ENCODE measurements around the gene ATP6V0A4.
"Not testable (repeated sequence)": the region's sequence is repeated elsewhere in the genome, so short reads cannot be mapped to it uniquely, and the experiment has no call there.

ATP6V0A4 gene

DNA sequence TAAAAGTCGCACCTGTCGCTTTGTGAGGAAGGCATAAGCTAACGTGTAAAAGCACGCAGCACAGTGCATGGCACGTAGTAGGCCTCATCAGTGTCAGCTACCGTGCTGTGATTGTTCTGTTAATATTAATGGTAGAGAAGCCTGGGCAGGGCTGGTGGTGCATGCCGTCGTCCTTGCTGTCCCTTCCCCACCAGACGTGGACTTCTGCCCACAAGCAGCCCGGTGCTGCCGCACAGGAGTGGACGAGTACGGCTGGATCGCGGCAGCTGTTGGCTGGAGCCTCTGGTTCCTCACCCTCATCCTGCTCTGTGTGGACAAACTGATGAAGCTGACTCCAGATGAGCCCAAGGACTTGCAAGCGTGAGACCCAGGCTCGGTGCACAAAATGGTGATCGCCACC lies 4.7 kb upstream of the ATP6V0A4 start:
- DNase-seq (ENCODE audit: low read depth): no peak

DNA sequence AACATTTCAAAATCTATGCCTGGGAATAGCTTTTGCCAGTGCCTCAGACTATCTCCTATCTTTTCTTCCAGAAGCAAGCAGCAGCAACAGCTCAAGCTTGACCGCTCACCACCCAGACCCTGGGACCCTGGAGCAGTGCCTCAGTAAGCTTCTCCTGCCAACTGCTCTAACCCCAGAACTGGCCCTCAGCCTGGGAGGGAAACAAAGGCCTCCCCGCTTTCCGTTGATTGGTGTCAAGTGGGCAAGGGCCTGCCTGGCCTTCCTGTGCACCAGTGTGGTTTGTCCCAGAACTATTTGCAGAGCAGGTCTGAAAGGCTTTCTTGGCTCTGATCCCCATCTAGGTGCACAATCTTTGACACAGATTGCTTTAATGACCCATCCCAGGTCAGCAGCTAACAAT lies 3.3 kb upstream of the ATP6V0A4 start:
- no peak for DNase-seq (ENCODE audit: low read depth)

DNA sequence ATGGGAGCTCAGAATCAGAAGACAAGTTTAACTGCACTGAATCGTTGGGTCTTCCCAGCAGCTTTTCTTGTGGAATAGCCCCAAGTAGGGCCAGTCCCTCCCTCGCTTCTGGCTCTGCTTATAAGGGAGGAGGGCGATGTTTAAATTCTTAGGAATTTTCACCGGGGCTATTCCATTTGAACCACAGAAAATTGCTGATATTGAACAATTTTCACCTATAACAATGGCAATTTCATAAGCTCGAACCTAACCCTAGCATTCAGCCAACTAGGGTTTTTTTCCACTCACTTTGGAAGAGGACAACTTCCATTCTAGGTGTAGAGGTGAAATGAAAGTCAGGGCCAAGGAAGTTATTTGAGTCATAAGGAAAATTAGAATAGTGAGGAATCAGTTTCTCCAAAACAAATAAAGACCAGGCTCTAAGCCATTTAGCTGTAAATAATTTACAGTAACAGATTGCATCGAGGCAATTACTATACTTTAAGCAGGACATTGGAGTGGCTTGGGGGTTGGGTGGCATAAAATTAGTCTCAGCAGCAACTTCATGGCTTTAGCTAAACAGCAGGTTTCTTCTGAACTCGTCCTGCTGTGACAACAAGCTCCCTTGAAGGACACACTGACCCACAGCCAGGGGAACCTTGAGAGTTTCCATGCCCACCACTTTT lies 1.5 kb upstream of the ATP6V0A4 start:
- no peak for DNase-seq (ENCODE audit: low read depth)

DNA sequence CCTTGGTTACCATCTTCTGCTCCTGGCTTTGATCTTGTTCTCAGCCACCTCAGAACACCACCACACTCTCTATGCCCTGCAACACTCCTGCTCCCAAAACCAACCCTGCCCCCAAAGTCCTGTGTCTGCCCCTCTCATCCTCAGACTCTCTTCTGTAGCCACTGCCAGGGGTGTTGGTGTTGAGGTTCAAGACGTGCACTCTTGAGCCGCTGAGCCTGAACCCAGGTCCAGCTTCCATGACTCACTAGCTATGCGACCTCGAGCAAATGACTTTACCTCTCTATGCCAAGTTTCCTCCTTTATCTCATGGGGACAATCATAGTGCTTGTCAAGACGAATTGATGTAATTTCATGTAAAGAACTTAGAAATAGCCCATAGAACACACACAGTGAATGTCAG lies 840 bp upstream of the ATP6V0A4 start:
- no peak for DNase-seq (ENCODE audit: low read depth)

DNA sequence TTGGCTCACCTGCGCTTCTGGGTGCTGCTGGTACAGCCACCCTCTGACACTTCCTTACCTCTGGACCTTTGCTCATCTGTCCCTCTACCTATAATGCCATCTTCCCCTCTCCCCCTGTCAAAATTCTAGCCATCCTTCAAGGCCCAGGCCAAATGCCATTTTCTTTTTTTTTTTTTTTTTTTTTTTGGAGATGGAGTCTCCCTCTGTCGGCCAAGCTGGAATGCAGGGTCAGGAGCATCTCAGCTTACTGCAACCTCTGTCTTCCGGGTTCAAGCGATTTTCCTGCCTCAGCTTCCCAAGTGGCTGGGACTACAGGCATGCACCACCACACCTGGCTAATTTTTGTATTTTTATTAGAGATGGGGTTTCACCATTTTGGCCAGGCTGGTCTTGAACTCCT lies 950 bp downstream of the ATP6V0A4 start:
- not testable (repeated sequence) for DNase-seq (ENCODE audit: low read depth)

DNA sequence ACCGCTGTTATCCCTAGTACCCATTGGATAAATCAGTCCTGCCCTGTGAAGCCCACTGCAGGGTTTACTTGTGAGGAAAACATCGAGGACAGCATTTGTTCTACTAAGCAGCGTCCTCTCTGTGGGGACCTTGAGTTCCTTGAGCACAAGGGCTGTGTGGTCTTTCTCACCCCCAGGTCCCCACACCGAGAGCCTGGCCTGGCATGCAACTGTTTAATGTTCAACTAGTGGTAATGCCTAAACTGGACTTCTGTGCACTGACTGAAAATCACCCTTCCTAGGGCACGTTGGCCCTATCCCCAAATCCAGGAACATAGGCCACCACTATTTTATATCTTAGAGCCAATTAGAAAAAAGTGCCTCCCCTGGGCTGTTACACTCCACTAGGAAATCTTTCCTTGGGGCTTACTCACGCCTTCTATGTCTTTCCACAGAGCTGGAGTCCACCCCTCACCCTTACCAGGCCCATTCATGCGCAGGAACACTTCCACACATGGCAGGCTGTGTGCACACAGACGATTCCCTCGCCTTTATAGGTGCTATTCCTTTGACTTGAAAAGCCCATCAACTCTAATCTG lies 1.9 kb downstream of the ATP6V0A4 start:
- no peak for DNase-seq (ENCODE audit: low read depth)

DNA sequence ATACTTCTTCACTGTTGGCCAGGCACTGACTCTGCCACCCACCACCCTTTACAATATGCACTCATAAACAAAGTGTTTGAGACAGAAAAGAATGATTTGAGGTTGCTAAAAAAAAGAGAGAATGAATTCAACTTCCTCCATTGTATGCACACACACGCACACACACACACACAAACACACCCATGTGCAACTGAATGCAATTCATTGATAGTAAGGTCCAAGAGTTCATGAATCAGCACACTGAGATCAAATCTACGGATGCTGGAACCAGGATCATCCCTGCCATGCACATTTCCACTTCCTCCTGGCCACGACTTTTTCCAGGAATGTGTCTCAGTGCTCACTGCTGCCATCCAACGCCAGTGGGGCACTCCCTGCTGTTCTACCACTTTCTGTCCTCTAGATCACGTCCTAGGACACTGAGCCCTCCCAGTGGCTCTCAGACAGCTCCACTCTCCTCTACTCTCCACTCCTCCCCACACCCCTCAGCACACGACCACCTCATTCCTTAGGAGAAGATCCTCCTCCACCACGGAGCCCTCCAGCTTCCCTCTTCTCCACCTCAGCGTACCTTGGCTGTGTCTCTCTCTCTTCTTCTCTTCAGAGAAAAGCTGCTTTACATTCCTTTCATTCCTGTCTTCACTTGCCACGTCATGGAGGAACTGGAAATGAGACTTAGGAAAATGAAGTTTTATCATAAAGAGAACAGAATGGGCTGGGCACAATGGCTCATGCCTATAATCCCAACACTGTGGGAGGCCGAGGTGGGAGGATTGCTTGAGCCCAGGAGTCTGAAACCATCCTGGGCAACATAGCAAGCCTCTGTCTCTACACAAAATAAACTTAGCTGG lies 12.2 kb downstream of the ATP6V0A4 start:
- no peak for DNase-seq (ENCODE audit: low read depth)

DNA sequence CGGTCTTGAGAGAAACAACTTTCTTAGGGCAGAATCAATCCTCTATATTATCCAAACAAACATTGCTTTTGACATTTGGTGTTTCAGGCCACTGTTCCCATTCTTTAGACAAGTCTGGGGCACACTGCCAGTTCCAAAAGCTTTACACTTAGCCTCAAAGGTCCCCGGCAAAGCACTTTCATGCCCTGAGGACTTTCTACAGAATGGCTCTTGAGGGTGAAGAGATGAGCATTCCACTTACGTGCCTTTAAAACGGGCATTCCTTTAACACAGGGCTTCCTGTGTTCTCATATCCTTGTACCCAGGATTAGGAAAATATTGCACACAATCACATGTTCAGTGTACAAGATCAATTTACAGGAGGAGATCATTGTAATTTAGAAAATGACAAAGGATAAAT lies 13.3 kb downstream of the ATP6V0A4 start:
- no peak for DNase-seq (ENCODE audit: low read depth)

DNA sequence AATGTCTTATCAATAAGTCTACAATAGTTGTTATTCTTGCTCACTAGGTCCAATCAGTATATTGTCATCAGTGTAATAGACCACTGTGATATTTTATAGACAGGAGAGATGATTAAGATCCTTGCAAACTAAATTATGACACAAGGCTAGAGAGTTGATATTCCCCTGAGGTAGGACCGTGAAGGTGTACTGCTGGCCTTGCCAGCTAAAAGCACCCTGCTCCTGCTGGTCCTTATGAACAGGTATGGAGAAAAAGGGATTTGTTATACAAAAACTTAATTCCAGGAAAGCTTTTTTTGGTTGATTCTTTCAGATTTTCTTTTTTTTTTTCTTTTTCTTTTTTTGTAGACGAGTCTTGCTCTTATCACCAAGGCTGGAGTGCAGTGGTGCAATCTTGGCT lies 17.0 kb downstream of the ATP6V0A4 start:
- no peak for DNase-seq (ENCODE audit: low read depth)

DNA sequence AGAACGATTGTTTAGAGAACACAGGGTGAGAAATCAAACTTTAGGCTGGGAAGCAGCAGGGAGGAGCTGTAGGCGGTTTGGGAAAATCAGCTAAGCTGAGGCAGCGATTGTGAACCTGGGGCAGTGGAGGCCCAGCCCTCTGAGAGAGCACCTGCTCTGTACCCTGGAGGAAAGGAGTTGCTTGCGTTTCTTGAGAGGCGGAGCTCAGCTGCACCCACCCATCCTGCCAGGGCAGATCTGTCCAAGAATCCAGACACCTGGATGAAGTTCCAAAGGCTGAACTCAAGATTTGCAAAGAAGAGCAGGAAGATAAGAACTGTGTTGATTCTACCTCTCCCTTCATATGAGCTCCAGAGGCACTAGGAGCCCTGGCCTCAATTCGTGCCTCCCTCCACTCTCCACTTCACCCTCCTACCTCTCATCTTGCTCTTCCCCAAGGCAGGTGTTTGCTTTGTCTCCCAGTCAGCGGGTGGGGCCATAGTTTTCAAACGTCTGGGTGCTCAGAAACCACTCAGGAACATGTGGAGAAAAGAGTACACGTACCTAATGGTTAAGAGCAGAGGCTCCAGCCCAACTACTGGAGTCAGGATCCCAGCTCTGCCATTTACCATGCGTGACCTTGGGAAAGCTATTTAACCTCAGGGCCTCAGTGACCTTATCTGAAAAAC lies 21.7 kb downstream of the ATP6V0A4 start:
- no peak for DNase-seq (ENCODE audit: low read depth)

DNA sequence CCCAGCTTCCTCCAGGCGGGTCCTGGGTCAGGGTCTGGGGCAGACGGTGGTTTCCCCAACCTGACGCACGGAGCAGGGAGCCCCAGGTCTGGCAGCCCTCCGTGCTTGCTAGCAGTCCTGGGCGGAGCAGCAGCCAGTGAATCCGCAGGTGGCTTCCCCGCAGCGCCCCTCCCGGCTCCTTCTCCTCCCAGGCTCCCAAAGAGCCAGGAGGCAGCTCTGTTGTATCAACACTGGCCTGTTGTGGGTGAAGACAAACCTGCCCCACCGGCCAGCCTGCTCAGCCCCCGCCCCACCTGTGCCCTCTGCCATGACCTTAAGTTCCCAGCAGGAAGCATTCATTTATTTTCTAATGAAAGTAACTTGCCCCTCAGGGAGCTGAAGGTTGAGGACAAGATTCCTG lies 24.2 kb downstream of the ATP6V0A4 start:
- no peak for DNase-seq (ENCODE audit: low read depth)

DNA sequence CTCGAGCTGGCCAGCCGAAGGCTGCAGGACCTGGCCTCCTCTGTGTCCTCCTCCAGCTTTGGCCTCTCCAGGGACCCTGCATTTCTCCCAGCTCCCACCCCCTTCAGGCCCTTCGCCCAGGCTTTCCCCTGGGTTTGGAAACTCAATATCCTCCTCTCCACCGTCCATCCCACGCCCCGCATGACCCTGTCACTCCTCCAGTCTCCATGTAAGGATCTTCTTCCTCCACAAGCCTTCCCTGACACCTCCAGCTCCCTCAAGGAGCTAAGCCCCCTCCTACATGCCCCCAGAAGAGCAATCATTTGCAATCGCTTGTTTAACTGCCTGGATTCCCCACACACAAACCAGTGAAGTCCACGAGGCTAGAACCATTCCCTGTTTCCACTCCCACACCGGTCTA lies 24.8 kb downstream of the ATP6V0A4 start:
- no peak for DNase-seq (ENCODE audit: low read depth)

DNA sequence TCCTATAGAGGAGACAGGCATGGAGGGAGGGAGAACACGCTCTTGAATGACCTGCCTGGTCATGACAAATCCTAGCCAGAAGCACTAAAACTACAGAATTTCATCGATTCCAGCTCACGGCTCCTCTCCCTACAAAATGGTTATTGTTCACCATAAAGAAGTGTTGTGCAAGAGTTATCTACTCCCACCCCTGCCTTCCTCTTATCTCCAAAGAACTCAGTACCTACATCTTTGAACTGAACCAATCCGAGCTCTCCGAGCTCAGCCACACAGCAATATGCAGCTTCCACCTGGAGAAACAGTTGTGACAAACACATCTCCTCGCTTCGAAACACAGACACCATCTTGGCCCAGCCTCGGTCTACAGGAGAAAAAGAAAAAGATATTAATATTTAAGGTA lies 27.1 kb downstream of the ATP6V0A4 start:
- no peak for DNase-seq (ENCODE audit: low read depth)

DNA sequence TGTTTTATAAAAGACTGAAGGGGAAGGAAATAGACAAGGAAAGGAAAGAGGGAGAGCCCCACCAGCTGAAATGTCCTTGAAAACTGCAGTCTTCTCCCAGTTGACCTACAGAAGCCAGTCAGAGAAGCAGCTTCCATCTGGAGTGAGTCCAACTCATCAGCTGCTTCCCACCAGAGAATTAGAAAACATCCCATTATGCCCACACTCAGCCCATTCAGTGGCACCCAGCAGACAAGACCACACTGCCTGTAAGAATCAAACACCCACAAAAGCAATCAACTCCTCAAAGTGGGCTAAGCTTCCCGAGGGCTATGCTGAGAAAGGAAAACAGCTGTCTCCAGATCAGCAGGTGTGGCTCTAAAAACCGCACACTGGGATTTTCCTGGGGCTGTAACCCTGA lies 29.8 kb downstream of the ATP6V0A4 start:
- DNase-seq (ENCODE audit: low read depth): no peak

DNA sequence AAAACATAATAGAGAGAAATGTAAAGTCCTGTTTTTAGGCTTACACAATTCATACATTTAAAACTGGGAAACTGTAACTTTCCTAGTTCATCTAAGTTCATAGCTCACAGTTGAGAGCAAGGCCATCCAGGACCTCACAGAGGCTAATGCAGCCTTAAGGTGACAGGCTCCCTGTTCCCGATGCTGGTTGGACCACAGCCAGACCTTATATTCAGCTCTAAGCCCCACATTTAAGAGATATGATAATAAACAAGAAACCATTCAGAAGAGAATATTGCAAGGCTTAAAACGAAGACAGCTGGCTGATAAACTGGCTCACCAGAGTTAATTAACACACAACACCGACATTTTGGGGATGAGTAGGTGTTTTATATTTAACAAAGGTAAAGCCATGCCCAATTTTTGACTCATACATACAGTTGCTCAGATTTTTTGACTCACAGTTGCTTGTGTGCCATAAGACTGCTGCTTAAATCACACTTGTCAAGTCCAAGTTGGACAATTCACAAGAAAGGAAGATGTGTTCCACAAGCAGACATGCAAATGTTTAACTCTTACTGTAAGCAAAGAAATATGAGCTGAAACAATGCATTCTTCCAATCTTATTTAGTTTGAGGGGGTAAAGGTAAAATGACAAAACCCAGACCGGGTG lies 41.3 kb downstream of the ATP6V0A4 start:
- no peak for DNase-seq (ENCODE audit: low read depth)

DNA sequence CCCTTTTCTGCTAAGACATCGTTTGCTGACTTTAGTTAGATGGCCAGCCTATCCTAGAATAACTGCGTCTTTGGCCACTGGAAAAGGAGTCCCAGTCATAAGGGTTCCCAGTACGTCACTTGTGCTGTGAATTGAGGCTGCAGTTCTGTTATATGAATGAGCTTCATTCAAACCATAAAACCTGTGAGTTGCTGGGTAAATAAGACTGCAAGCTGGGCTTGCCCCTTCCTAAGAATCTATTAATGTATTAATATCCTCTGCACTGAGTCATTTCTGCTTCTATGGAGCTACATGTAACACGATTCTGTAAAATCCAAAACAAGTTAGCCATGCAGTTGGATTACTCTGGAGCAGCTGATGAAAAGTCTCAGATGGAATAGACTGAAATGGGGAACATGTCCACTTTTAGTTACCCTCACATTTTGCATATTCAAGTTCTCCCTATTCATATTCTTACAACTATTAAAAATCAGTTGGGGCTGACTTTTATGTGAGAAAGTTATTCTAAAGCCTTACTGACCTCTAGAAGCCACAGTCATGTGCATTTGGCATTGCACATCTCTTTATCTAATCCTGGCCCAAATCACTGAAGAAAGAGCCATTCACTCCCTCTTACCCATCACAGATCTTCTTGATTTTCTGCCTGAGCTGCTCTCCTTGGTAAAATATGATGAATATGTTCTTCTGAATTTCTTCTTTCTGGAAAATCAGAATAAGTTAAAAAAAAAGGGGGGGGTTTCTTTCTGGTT lies 42.0 kb downstream of the ATP6V0A4 start:
- DNase-seq (ENCODE audit: low read depth): no peak

DNA sequence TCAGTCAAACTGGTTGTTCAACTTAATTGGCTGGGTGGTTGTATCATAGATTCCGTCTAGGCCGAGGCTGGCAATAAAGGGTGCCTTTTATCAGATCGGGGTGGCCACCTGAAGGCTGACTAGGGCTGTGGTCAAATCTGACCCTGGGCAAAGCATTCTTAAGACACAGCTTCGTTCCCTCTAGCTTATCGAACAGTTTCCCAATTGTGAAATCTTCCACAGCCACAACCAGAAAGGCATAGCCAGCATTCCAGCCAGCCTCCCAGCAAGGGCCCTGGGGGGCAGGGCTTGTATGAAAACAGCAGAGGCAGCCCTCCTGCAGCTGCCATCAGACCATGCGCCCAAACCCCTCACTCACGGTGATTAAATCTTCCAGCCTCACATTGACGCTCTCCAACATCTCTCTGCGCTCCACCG lies 42.7 kb downstream of the ATP6V0A4 start:
- no peak for DNase-seq (ENCODE audit: low read depth)

DNA sequence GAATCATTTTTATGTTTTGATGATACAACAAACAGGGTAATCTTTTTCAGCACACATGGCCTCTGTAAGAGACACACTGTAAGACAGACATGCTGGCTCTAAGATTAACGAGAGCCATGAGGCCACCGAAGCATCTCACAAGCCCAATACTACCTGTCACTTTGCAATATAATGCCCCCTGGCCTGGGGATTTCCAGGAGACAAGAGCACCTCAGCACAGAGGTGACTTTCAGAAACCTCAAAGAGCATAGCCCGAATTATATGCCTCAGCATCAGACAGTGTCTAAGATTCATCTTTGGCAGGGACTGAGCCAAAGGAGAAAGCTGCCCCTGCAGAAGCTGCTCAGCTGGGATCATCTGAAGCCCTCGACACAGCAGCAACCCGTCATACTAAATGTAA lies 44.4 kb downstream of the ATP6V0A4 start:
- no peak for DNase-seq (ENCODE audit: low read depth)

DNA sequence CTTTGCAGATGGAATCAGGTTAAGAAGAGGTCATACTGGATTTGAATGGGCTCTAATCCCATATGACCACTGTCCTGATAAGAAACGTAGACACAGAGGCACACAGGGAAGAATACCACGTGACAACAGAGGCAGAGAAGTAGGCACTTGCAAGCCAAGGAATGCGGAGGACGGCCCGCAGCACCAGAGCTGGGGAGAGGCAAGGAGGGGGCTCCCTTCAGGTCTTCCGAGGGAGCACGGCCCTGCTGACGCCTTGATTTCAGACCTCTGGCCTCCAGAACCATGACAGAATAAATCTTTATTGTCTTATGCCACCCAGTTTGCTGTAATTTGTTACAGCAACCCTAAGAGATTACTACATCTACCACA lies 44.9 kb downstream of the ATP6V0A4 start:
- no peak for DNase-seq (ENCODE audit: low read depth)

DNA sequence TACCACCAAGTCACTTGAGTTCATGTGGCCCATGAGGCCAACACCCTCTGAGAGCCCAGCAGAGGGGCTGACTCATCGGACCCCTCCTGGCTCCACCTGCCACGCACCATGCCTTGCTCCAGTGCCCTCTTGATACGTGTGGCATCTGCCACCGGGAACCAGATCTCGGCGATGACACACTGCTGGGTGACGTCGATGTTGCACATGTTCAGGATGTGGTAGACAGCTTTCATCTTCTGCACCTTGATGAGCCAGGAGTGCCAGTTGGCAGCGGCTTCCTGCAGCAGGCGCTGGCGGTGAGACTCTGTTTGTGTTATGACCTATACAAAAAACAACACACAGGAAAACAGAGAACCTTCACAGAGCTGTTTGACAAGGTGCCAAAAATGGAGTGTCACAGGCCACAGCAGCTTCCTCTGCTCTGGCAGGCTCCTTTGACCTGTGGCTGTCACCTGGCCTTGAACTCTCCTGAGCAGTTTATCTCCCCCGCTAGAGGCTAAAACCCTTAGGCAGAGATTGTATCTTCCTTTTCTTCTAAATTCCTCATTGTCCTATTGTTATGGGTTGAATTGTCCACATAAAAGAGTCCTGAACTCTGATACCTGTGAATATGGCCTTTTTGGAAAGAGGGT lies 45.4 kb downstream of the ATP6V0A4 start:
- DNase-seq (ENCODE audit: low read depth): no peak

DNA sequence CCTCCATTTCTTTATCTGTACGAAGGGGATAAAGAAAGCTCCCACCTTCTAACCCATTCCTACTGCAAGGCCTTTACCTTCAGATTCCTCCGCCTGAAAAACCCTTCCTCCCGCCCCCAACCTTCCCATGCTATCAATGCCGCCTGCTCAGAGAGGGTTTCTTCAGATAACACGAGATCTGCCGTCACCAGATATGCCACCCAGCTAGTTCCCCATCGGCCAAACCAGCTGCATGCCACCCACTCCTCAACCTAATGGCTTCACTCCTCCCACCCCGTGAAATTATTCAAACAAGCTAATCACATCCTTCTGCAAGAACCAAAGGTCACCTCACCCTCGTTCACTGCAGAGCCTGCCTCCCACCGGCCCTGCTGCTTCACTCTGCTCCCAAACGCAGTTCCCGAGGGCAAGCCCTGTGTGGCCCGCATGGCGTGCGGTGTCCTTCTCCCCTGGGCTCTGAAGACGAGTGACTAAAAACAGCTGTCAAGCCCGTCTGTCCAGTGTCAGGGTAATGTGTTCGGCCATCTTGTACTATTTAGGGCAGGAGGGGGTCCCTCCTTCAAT lies 47.0 kb downstream of the ATP6V0A4 start:
- DNase-seq (ENCODE audit: low read depth): no peak
